Activated T-helper 2 cell treated with anti-CD3 and anti-CD28 coated beads, Interferon-gamma antibody, Interleukin-2, Interleukin-4, amounts not matched to agents 10 μg/mL and 5 μg/mL and 100 μg/mL, durations not matched to agents 14 hours and 24 hours and 36 hours (primary cell): ENCODE results near the gene GSTK1. TPM values are rescaled to one million over a fixed set of nuclear protein-coding genes. Genes with fewer than 3 reads are reported as not detected.

ENCODE experiments used
- DNase-seq: peaks from one replicate; pipeline ENCODE4 v3.0.0; 2021; ENCODE audit warnings: low spot score
- H3K27ac Mint-ChIP-seq: one replicate; pipeline ENCODE4 v1.8.0; 2021; ENCODE audit warnings: mixed read lengths
- H3K27me3 Mint-ChIP-seq: one replicate; pipeline ENCODE4 v1.8.0; 2021; ENCODE audit warnings: low read depth, mixed read lengths
- H3K36me3 Mint-ChIP-seq: one replicate; pipeline ENCODE4 v1.8.0; 2021; ENCODE audit warnings: low read depth, mixed read lengths
- H3K4me1 Mint-ChIP-seq: one replicate; pipeline ENCODE4 v1.8.0; 2021; ENCODE audit warnings: low read depth, mixed read lengths
- H3K4me3 Mint-ChIP-seq: one replicate; pipeline ENCODE4 v1.8.0; 2021; ENCODE audit warnings: low read depth, mild to moderate bottlenecking, moderate library complexity, mixed read lengths
- H3K9me3 Mint-ChIP-seq: one replicate; pipeline ENCODE4 v1.8.0; 2021; ENCODE audit warnings: mixed read lengths
- intact Hi-C: fragments of 100-400 bp; cut with micrococcal nuclease; formaldehyde crosslinking; loops from one replicate; pipeline ENCODE4 v1.15.1; 2023
- total RNA-seq: library from RNA; stranded (reverse); gene quantifications from 2 replicates; pipeline ENCODE4 v1.2.3, GENCODE V29; 2022

GSTK1 gene
- total RNA-seq, 1 donor from 2014 or later, result 168 TPM

GRCh38 chr7:143243111-143243510 lies 20.1 kb upstream of the GSTK1 start:
- intact Hi-C loops, result loop anchor here (5.0 kb wide), 1 partner anchor 436 kb away; no protein-coding TSS in a partner anchor
- H3K36me3 Mint-ChIP-seq, result peaks cover 9% of the 10 kb centered on the region
- no peak overlapping the region for H3K4me3 Mint-ChIP-seq
- no peaks in the 10 kb centered on the region for H3K27me3 Mint-ChIP-seq
- no peak for DNase-seq
- peaks cover 6% of the 10 kb centered on the region for H3K9me3 Mint-ChIP-seq
- peaks cover 69% of the 10 kb centered on the region for H3K4me1 Mint-ChIP-seq
- peak overlapping the region; percentile 44 for H3K27ac Mint-ChIP-seq

GRCh38 chr7:143243614-143244013 lies 19.6 kb upstream of the GSTK1 start:
- intact Hi-C loops, result loop anchor here (2.0 to 5.0 kb wide), 2 partner anchors 15 to 436 kb away; no protein-coding TSS in a partner anchor
- H3K27ac Mint-ChIP-seq, result peak overlapping the region; percentile 65
- no peak for DNase-seq
- H3K27me3 Mint-ChIP-seq, result no peaks in the 10 kb centered on the region
- H3K36me3 Mint-ChIP-seq, result peaks cover 13% of the 10 kb centered on the region
- peaks cover 72% of the 10 kb centered on the region for H3K4me1 Mint-ChIP-seq
- peaks cover 9% of the 10 kb centered on the region for H3K9me3 Mint-ChIP-seq
- no peak overlapping the region for H3K4me3 Mint-ChIP-seq

GRCh38 chr7:143244321-143244720 lies 18.9 kb upstream of the GSTK1 start:
- peak overlapping the region; percentile 26 for H3K4me3 Mint-ChIP-seq
- DNase-seq, result no peak
- H3K9me3 Mint-ChIP-seq, result peaks cover 16% of the 10 kb centered on the region
- peak overlapping the region; percentile 84 for H3K27ac Mint-ChIP-seq
- intact Hi-C loops, result loop anchor here (2.0 to 5.0 kb wide), 2 partner anchors 14 to 437 kb away; no protein-coding TSS in a partner anchor
- peaks cover 20% of the 10 kb centered on the region for H3K36me3 Mint-ChIP-seq
- H3K4me1 Mint-ChIP-seq, result peaks cover 78% of the 10 kb centered on the region
- no peaks in the 10 kb centered on the region for H3K27me3 Mint-ChIP-seq

GRCh38 chr7:143245123-143245522 lies 18.1 kb upstream of the GSTK1 start:
- Mint-ChIP-seq H3K27ac (peak overlapping the region; percentile 82), H3K36me3 (peaks cover 28% of the 10 kb centered on the region), H3K27me3 (no peaks in the 10 kb centered on the region), H3K4me1 (peaks cover 79% of the 10 kb centered on the region), H3K9me3 (peaks cover 24% of the 10 kb centered on the region), H3K4me3 (peak overlapping the region; percentile 27)
- DNase-seq, result no peak
- intact Hi-C loops, result loop anchor here (1.0 to 2.0 kb wide), 3 partner anchors 14 to 135 kb away; partner anchors contain the start of gene GSTK1

GRCh38 chr7:143247372-143247771 lies 15.9 kb upstream of the GSTK1 start:
- Mint-ChIP-seq H3K4me3 (no peak overlapping the region), H3K27me3 (no peaks in the 10 kb centered on the region), H3K27ac (no peak overlapping the region), H3K36me3 (peaks cover 40% of the 10 kb centered on the region), H3K9me3 (peaks cover 39% of the 10 kb centered on the region), H3K4me1 (peaks cover 78% of the 10 kb centered on the region)
- no peak for DNase-seq
- intact Hi-C loops, result no loop called here

GRCh38 chr7:143248761-143249354 lies 14.4 kb upstream of the GSTK1 start:
- Mint-ChIP-seq H3K27ac (no peak overlapping the region), H3K36me3 (peaks cover 53% of the 10 kb centered on the region), H3K9me3 (peaks cover 52% of the 10 kb centered on the region), H3K27me3 (no peaks in the 10 kb centered on the region), H3K4me3 (no peak overlapping the region), H3K4me1 (peaks cover 71% of the 10 kb centered on the region)
- intact Hi-C loops, result no loop called here
- no peak for DNase-seq

GRCh38 chr7:143250199-143250598 lies 13.0 kb upstream of the GSTK1 start:
- peaks cover 58% of the 10 kb centered on the region for H3K36me3 Mint-ChIP-seq
- H3K4me3 Mint-ChIP-seq, result no peak overlapping the region
- intact Hi-C loops, result no loop called here
- H3K4me1 Mint-ChIP-seq, result peaks cover 70% of the 10 kb centered on the region
- DNase-seq, result no peak
- peaks cover 58% of the 10 kb centered on the region for H3K9me3 Mint-ChIP-seq
- no peaks in the 10 kb centered on the region for H3K27me3 Mint-ChIP-seq
- H3K27ac Mint-ChIP-seq, result peak overlapping the region; percentile 21

GRCh38 chr7:143250822-143251221 lies 12.4 kb upstream of the GSTK1 start:
- Mint-ChIP-seq H3K27me3 (no peaks in the 10 kb centered on the region), H3K4me1 (peaks cover 69% of the 10 kb centered on the region), H3K27ac (peak overlapping the region; percentile 72), H3K36me3 (peaks cover 58% of the 10 kb centered on the region), H3K9me3 (peaks cover 57% of the 10 kb centered on the region), H3K4me3 (peak overlapping the region; percentile 9)
- intact Hi-C loops, result loop anchor here (1.0 kb wide), 1 partner anchor 8 kb away; no protein-coding TSS in a partner anchor
- DNase-seq, result no peak

- Mint-ChIP-seq H3K4me1 (peaks cover 67% of the 10 kb centered on the region), H3K4me3 (no peak overlapping the region), H3K36me3 (peaks cover 51% of the 10 kb centered on the region), H3K9me3 (peaks cover 54% of the 10 kb centered on the region), H3K27ac (peak overlapping the region; percentile 58), H3K27me3 (no peaks in the 10 kb centered on the region)
- DNase-seq, result no peak
- intact Hi-C loops, result no loop called here
Observed at GRCh38 chr7:143252006-143252405, 11.2 kb upstream of the GSTK1 start.

- Mint-ChIP-seq H3K4me1 (peaks cover 61% of the 10 kb centered on the region), H3K27me3 (no peaks in the 10 kb centered on the region), H3K9me3 (peaks cover 31% of the 10 kb centered on the region), H3K27ac (peak overlapping the region; percentile 81), H3K4me3 (no peak overlapping the region), H3K36me3 (peaks cover 30% of the 10 kb centered on the region)
- no peak for DNase-seq
- intact Hi-C loops, result no loop called here
Observed at GRCh38 chr7:143255564-143255963, 7.7 kb upstream of the GSTK1 start.

- intact Hi-C loops, result no loop called here
- H3K27me3 Mint-ChIP-seq, result no peaks in the 10 kb centered on the region
- H3K4me1 Mint-ChIP-seq, result peaks cover 56% of the 10 kb centered on the region
- DNase-seq, result no peak
- peaks cover 26% of the 10 kb centered on the region for H3K9me3 Mint-ChIP-seq
- H3K36me3 Mint-ChIP-seq, result peaks cover 26% of the 10 kb centered on the region
- peak overlapping the region; percentile 5 for H3K27ac Mint-ChIP-seq
- H3K4me3 Mint-ChIP-seq, result no peak overlapping the region
Observed at GRCh38 chr7:143256325-143256724, 6.9 kb upstream of the GSTK1 start.

- H3K36me3 Mint-ChIP-seq, result peaks cover 26% of the 10 kb centered on the region
- H3K27me3 Mint-ChIP-seq, result no peaks in the 10 kb centered on the region
- intact Hi-C loops, result no loop called here
- peaks cover 55% of the 10 kb centered on the region for H3K4me1 Mint-ChIP-seq
- no peak overlapping the region for H3K27ac Mint-ChIP-seq
- DNase-seq, result no peak
- H3K9me3 Mint-ChIP-seq, result peaks cover 28% of the 10 kb centered on the region
- no peak overlapping the region for H3K4me3 Mint-ChIP-seq
Observed at GRCh38 chr7:143256932-143257331, 6.3 kb upstream of the GSTK1 start.

GRCh38 chr7:143257501-143257900 lies 5.7 kb upstream of the GSTK1 start:
- Mint-ChIP-seq H3K36me3 (peaks cover 22% of the 10 kb centered on the region), H3K4me1 (peaks cover 52% of the 10 kb centered on the region), H3K9me3 (peaks cover 24% of the 10 kb centered on the region), H3K27ac (no peak overlapping the region), H3K27me3 (no peaks in the 10 kb centered on the region), H3K4me3 (no peak overlapping the region)
- no peak for DNase-seq
- intact Hi-C loops, result no loop called here
